ENCODE results near the gene LENG8. TPM values are rescaled to one million over a fixed set of nuclear protein-coding genes. Genes with fewer than 3 reads are reported as not detected.

Gene LENG8
- total and polyA plus RNA-seq, 4 donors = 6.9 to 46.7 (median 18.7) TPM

DNA sequence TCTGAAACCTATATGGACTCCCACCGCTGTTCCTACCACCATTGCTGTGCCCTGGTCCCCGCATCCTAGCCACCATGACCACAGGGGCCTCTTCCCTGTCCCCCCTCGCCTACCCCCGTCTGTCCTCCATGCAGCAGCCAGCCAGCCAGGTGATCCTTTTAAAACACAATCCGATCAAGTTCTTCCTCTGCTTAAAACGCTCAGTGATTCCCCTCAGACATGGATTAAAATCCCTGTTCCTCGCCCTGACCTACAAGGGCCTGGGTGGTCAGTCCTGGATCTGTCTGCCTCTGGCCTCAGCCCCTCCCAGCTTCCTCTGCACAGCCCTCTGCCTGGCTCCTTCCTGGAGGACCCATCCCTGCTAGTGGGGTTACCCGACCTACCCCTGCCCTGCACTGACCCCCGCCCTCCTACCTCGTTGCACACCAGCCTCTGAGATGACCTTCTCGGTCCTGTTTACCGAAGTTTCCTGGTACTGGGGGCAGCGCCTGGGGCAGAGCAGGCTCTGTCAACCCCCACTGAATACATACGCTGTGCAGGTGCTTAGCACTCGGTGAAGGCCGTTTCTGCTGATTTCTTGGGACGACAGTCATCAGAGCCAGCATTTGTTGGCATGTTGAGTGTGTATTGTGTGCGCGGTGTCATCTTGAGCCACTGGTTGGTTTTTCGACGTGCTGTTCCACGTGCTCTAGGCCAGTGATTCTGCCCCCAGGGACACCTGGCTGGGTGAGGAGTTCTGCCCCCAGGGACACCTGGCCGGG, 14.7 kb upstream of the LENG8 start:
- no peaks in the 10 kb centered on the region for H3K36me3 ChIP-seq (ENCODE audit: control insufficient read depth in 4 of 4, insufficient read depth in 3 of 4, low read depth in 1 of 4, low read length in 3 of 4)
- H3K9ac ChIP-seq (ENCODE audit: low read depth in 1 of 2, low read length in 2 of 2) = no peak overlapping the region
- no peaks in the 10 kb centered on the region for H3K9me3 ChIP-seq (ENCODE audit: control insufficient read depth in 4 of 4, low read length in 3 of 4)
- H3K4me3 ChIP-seq (ENCODE audit: low read depth in 1 of 3, low read length in 3 of 3) = no peak overlapping the region
- H3K27me3 ChIP-seq (ENCODE audit: control insufficient read depth in 4 of 4, insufficient read depth in 4 of 4, low read length in 3 of 4) = peaks cover 0 to 5% (median 0%) of the 10 kb centered on the region in 4 donors
- TF ChIP-seq, protein P1, sequence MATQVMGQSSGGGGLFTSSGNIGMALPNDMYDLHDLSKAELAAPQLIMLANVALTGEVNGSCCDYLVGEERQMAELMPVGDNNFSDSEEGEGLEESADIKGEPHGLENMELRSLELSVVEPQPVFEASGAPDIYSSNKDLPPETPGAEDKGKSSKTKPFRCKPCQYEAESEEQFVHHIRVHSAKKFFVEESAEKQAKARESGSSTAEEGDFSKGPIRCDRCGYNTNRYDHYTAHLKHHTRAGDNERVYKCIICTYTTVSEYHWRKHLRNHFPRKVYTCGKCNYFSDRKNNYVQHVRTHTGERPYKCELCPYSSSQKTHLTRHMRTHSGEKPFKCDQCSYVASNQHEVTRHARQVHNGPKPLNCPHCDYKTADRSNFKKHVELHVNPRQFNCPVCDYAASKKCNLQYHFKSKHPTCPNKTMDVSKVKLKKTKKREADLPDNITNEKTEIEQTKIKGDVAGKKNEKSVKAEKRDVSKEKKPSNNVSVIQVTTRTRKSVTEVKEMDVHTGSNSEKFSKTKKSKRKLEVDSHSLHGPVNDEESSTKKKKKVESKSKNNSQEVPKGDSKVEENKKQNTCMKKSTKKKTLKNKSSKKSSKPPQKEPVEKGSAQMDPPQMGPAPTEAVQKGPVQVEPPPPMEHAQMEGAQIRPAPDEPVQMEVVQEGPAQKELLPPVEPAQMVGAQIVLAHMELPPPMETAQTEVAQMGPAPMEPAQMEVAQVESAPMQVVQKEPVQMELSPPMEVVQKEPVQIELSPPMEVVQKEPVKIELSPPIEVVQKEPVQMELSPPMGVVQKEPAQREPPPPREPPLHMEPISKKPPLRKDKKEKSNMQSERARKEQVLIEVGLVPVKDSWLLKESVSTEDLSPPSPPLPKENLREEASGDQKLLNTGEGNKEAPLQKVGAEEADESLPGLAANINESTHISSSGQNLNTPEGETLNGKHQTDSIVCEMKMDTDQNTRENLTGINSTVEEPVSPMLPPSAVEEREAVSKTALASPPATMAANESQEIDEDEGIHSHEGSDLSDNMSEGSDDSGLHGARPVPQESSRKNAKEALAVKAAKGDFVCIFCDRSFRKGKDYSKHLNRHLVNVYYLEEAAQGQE (IDR thresholded peaks at IDR 0.05) = no peak
- TF ChIP-seq FOXA2 (IDR thresholded peaks at IDR 0.05) = no peak
- TF ChIP-seq, protein P2, sequence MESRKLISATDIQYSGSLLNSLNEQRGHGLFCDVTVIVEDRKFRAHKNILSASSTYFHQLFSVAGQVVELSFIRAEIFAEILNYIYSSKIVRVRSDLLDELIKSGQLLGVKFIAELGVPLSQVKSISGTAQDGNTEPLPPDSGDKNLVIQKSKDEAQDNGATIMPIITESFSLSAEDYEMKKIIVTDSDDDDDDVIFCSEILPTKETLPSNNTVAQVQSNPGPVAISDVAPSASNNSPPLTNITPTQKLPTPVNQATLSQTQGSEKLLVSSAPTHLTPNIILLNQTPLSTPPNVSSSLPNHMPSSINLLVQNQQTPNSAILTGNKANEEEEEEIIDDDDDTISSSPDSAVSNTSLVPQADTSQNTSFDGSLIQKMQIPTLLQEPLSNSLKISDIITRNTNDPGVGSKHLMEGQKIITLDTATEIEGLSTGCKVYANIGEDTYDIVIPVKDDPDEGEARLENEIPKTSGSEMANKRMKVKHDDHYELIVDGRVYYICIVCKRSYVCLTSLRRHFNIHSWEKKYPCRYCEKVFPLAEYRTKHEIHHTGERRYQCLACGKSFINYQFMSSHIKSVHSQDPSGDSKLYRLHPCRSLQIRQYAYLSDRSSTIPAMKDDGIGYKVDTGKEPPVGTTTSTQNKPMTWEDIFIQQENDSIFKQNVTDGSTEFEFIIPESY (IDR thresholded peaks at IDR 0.05) = no peak
- TF ChIP-seq NR2F2 (IDR thresholded peaks at IDR 0.05) = no peak
- TF ChIP-seq RXRA (IDR thresholded peaks at IDR 0.05) = no peak
- TF ChIP-seq FOXA1 (IDR thresholded peaks at IDR 0.05) = no peak
- no peak for TF ChIP-seq TAF1 (conservative IDR thresholded peaks at IDR 0.05)
- no peak for TF ChIP-seq HNF4A (conservative IDR thresholded peaks at IDR 0.05)
- TF ChIP-seq JUND (IDR thresholded peaks at IDR 0.05) = no peak
- TF ChIP-seq, protein P3, sequence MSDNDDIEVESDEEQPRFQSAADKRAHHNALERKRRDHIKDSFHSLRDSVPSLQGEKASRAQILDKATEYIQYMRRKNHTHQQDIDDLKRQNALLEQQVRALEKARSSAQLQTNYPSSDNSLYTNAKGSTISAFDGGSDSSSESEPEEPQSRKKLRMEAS (IDR thresholded peaks at IDR 0.05) = no peak
- TF ChIP-seq, protein P4, sequence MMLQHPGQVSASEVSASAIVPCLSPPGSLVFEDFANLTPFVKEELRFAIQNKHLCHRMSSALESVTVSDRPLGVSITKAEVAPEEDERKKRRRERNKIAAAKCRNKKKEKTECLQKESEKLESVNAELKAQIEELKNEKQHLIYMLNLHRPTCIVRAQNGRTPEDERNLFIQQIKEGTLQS (IDR thresholded peaks at IDR 0.05) = no peak
- TF ChIP-seq EGR1 (IDR thresholded peaks at IDR 0.05; ENCODE audit: low read depth in 2 of 2) = no peak
- TF ChIP-seq GABPA (IDR thresholded peaks at IDR 0.05 in 1 of 2, conservative IDR thresholded peaks at IDR 0.05 in 1 of 2) = no peak
- H3K4me1 ChIP-seq (ENCODE audit: control insufficient read depth in 4 of 4, insufficient read depth in 4 of 4, low read length in 3 of 4) = peaks cover 2 to 13% (median 11%) of the 10 kb centered on the region in 4 donors
- WGBS = 32% methylated on average over 23 of the region's 23 CpGs
- DNase-seq (ENCODE audit: low spot score) = no peak
- no peak overlapping the region for H3K27ac ChIP-seq (ENCODE audit: low read depth in 1 of 2, low read length in 2 of 2)

DNA sequence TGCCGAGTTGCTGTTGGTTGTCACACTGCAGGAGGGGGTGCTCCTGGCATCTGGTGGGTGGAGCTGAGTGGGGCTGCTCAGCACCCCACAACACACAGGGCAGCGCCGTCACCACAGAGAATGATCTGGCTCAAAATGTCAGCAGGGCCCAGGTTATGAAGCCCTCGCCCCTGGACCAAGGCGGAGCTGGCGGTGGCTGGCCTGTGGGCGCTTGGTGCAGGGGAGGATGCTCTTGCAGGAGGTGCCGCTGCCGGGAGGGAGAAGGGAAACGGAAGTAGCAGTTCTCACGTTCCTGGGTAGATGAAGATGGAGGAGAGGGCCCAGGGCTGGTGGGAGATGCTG, 14.2 kb upstream of the LENG8 start:
- no peak for TF ChIP-seq FOXA1 (IDR thresholded peaks at IDR 0.05)
- H3K4me3 ChIP-seq (ENCODE audit: low read depth in 1 of 3, low read length in 3 of 3) = no peak overlapping the region
- H3K4me1 ChIP-seq (ENCODE audit: control insufficient read depth in 4 of 4, insufficient read depth in 4 of 4, low read length in 3 of 4) = peaks cover 2 to 13% (median 11%) of the 10 kb centered on the region in 4 donors
- no peak overlapping the region for H3K27ac ChIP-seq (ENCODE audit: low read depth in 1 of 2, low read length in 2 of 2)
- no peak overlapping the region for H3K9ac ChIP-seq (ENCODE audit: low read depth in 1 of 2, low read length in 2 of 2)
- H3K27me3 ChIP-seq (ENCODE audit: control insufficient read depth in 4 of 4, insufficient read depth in 4 of 4, low read length in 3 of 4) = peaks cover 0 to 2% (median 0%) of the 10 kb centered on the region in 4 donors
- 36% methylated on average over 11 of the region's 11 CpGs for WGBS
- no peaks in the 10 kb centered on the region for H3K36me3 ChIP-seq (ENCODE audit: control insufficient read depth in 4 of 4, insufficient read depth in 3 of 4, low read depth in 1 of 4, low read length in 3 of 4)
- no peak for DNase-seq (ENCODE audit: low spot score)
- no peaks in the 10 kb centered on the region for H3K9me3 ChIP-seq (ENCODE audit: control insufficient read depth in 4 of 4, low read length in 3 of 4)
